Measurements from ENCODE around the gene GRIN3A. TPM values are rescaled to one million over a fixed set of nuclear protein-coding genes. Genes with fewer than 3 reads are reported as not detected.

GRIN3A gene
- total and polyA plus RNA-seq, 9 of the 15 experiments (the other 6 are each of a cell fraction or from before 2014, with no cell fraction given): 0.01 to 0.03 TPM; not detected in 7

- no peak for FAIRE-seq
- POLR2A ChIA-PET: no interaction called here
- no peaks in the 10 kb centered on the region for H3K9me3 ChIP-seq (replicated peaks; ENCODE audit: control insufficient read depth, insufficient read depth, low read depth, low read length)
- intact Hi-C loops (cut with micrococcal nuclease): no loop called here
- in situ Hi-C loops (cut with MboI): no loop called here
- no peak overlapping the region for H3K9ac ChIP-seq (ENCODE audit: insufficient read depth in 1 of 2, low read depth in 2 of 2, low read length in 2 of 2)
- no peak overlapping the region for H3K4me3 ChIP-seq
- ATAC-seq: no peak
- H3K4me2 ChIP-seq (ENCODE audit: insufficient read depth, low read length): no peak overlapping the region
- no peak for DNase-seq (ENCODE audit: extremely low read depth in 1 of 4, low spot score in 3 of 4)
- no peaks in the 10 kb centered on the region for H3K27me3 ChIP-seq (ENCODE audit: control insufficient read depth in 2 of 2, insufficient read depth in 2 of 2, low read length in 2 of 2)
- no peaks in the 10 kb centered on the region for H3K36me3 ChIP-seq (ENCODE audit: control insufficient read depth, insufficient read depth, low read length)
- no peak overlapping the region for H3K27ac ChIP-seq (ENCODE audit: extremely low read depth, low read depth, low read length)
- no peaks in the 10 kb centered on the region for H4K20me1 ChIP-seq (replicated peaks; ENCODE audit: control insufficient read depth, insufficient read depth, low read length)
- no peaks in the 10 kb centered on the region for H3K79me2 ChIP-seq (ENCODE audit: control insufficient read depth, insufficient read depth, low read length)
- no TSS peak for BruUV-seq (replicated peaks)
- CTCF ChIA-PET (ENCODE audit: low intra/inter-chr PET ratio): no interaction called here
- no peak overlapping the region for H2AFZ ChIP-seq (ENCODE audit: low read depth, low read length)
- H3K9me1 ChIP-seq (ENCODE audit: control insufficient read depth, insufficient read depth, low read length): no peaks in the 10 kb centered on the region
- H3K4me1 ChIP-seq (replicated peaks in 1 of 2; ENCODE audit: control insufficient read depth in 2 of 2, insufficient read depth in 2 of 2, low read length in 2 of 2): peaks cover 18 to 28% of the 10 kb centered on the region in 2 experiments
- no peak for TF ChIP-seq ARID3B (CRISPR knock-in tag; IDR thresholded peaks at IDR 0.05; ENCODE audit: borderline replicate concordance)
- no peak for TF ChIP-seq IFI16 (CRISPR knock-in tag; IDR thresholded peaks at IDR 0.05)
- TF ChIP-seq CREB5 (CRISPR knock-in tag; IDR thresholded peaks at IDR 0.05): no peak
- TF ChIP-seq HDGF (IDR thresholded peaks at IDR 0.05): no peak
- TF ChIP-seq ZFP30 (CRISPR knock-in tag; IDR thresholded peaks at IDR 0.05; ENCODE audit: borderline replicate concordance): no peak
- TF ChIP-seq KDM2B (CRISPR knock-in tag; IDR thresholded peaks at IDR 0.05): no peak
- TF ChIP-seq BCL6 (CRISPR knock-in tag; IDR thresholded peaks at IDR 0.05): no peak
- TF ChIP-seq CGGBP1 (CRISPR knock-in tag; IDR thresholded peaks at IDR 0.05): no peak
- no peak for TF ChIP-seq BRD9 (IDR thresholded peaks at IDR 0.05; ENCODE audit: low read depth, partially characterized antibody)
- no peak for TF ChIP-seq ARID1B (IDR thresholded peaks at IDR 0.05)
- no peak for TF ChIP-seq ZBTB26 (CRISPR knock-in tag; IDR thresholded peaks at IDR 0.05)
- no peak for TF ChIP-seq PBX2 (CRISPR knock-in tag; IDR thresholded peaks at IDR 0.05; ENCODE audit: low read depth)
- TF ChIP-seq PBX2 (tag; conservative IDR thresholded peaks at IDR 0.05; ENCODE audit: low read depth): no peak
- TF ChIP-seq ZNF398 (CRISPR knock-in tag; IDR thresholded peaks at IDR 0.05): no peak
Measured at GRCh38 chr9:101574731-101575333, 163.6 kb downstream of the GRIN3A start.
